Liver (tissue), 3 donors: ENCODE results near the gene STAM.

Experiments used
- EGR1 ChIP-seq, 2 donors: IDR thresholded peaks; 2 replicates each; pipeline ENCODE4 v1.6.1; 2016 to 2018; ENCODE audit warnings: antibody characterized with exemption in 2 of 2, low read depth in 2 of 2
- FOXA1 ChIP-seq: IDR thresholded peaks from 2 replicates; pipeline ENCODE4 v1.6.1; 2016; ENCODE audit warnings: antibody characterized with exemption
- TAF1 ChIP-seq: conservative IDR thresholded peaks from 2 replicates; pipeline ENCODE4 v1.6.1; 2016; ENCODE audit warnings: antibody characterized with exemption, mild to moderate bottlenecking
- TF ChIP-seq, protein P1 (sequence below): fragments of 150-350 bp; IDR thresholded peaks from 2 replicates; pipeline ENCODE4 v1.5.1; 2017; ENCODE audit warnings: improper control_type of control experiment, low read depth, low read length; ENCODE audit not compliant: missing input control
- TF ChIP-seq, protein P2 (sequence below): IDR thresholded peaks from 2 replicates; pipeline ENCODE4 v1.6.1; 2016; ENCODE audit warnings: antibody characterized with exemption
- TF ChIP-seq, protein P3 (sequence below): IDR thresholded peaks from 2 replicates; pipeline ENCODE4 v1.6.1; 2016; ENCODE audit warnings: antibody characterized with exemption
- TF ChIP-seq, protein P4 (sequence below): IDR thresholded peaks from 2 replicates; pipeline ENCODE4 v1.6.1; 2016; ENCODE audit warnings: antibody characterized with exemption, mild to moderate bottlenecking
- donor health status: healthy.
- donor health status: healthy.

DNA sequence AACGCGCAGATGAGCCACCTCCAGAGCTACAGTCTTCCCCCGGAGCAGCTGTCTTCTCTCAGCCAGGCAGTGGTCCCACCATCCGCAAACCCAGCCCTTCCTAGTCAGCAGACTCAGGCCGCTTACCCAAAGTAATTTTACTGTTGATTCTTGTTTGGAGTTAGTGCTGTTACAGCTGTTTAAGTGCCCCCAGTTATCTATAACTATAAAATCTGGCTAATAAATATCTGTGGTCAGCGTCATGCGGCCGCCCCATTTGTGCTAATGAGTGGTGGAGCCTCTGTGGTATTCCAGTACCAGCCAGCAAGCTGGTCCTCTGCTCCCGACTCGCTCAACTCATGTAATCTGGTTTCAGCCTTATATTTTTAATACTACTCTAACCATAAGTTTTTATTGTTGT is 64.9 kb downstream of the STAM start:
- TF ChIP-seq, protein P1, sequence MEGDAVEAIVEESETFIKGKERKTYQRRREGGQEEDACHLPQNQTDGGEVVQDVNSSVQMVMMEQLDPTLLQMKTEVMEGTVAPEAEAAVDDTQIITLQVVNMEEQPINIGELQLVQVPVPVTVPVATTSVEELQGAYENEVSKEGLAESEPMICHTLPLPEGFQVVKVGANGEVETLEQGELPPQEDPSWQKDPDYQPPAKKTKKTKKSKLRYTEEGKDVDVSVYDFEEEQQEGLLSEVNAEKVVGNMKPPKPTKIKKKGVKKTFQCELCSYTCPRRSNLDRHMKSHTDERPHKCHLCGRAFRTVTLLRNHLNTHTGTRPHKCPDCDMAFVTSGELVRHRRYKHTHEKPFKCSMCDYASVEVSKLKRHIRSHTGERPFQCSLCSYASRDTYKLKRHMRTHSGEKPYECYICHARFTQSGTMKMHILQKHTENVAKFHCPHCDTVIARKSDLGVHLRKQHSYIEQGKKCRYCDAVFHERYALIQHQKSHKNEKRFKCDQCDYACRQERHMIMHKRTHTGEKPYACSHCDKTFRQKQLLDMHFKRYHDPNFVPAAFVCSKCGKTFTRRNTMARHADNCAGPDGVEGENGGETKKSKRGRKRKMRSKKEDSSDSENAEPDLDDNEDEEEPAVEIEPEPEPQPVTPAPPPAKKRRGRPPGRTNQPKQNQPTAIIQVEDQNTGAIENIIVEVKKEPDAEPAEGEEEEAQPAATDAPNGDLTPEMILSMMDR: no peak
- TF ChIP-seq, protein P2, sequence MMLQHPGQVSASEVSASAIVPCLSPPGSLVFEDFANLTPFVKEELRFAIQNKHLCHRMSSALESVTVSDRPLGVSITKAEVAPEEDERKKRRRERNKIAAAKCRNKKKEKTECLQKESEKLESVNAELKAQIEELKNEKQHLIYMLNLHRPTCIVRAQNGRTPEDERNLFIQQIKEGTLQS: no peak
- TF ChIP-seq EGR1 (IDR thresholded peaks at IDR 0.05; ENCODE audit: low read depth in 2 of 2) (no peak), FOXA1 (no peak), TAF1 (no peak)
- TF ChIP-seq, protein P3, sequence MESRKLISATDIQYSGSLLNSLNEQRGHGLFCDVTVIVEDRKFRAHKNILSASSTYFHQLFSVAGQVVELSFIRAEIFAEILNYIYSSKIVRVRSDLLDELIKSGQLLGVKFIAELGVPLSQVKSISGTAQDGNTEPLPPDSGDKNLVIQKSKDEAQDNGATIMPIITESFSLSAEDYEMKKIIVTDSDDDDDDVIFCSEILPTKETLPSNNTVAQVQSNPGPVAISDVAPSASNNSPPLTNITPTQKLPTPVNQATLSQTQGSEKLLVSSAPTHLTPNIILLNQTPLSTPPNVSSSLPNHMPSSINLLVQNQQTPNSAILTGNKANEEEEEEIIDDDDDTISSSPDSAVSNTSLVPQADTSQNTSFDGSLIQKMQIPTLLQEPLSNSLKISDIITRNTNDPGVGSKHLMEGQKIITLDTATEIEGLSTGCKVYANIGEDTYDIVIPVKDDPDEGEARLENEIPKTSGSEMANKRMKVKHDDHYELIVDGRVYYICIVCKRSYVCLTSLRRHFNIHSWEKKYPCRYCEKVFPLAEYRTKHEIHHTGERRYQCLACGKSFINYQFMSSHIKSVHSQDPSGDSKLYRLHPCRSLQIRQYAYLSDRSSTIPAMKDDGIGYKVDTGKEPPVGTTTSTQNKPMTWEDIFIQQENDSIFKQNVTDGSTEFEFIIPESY: no peak
- TF ChIP-seq, protein P4, sequence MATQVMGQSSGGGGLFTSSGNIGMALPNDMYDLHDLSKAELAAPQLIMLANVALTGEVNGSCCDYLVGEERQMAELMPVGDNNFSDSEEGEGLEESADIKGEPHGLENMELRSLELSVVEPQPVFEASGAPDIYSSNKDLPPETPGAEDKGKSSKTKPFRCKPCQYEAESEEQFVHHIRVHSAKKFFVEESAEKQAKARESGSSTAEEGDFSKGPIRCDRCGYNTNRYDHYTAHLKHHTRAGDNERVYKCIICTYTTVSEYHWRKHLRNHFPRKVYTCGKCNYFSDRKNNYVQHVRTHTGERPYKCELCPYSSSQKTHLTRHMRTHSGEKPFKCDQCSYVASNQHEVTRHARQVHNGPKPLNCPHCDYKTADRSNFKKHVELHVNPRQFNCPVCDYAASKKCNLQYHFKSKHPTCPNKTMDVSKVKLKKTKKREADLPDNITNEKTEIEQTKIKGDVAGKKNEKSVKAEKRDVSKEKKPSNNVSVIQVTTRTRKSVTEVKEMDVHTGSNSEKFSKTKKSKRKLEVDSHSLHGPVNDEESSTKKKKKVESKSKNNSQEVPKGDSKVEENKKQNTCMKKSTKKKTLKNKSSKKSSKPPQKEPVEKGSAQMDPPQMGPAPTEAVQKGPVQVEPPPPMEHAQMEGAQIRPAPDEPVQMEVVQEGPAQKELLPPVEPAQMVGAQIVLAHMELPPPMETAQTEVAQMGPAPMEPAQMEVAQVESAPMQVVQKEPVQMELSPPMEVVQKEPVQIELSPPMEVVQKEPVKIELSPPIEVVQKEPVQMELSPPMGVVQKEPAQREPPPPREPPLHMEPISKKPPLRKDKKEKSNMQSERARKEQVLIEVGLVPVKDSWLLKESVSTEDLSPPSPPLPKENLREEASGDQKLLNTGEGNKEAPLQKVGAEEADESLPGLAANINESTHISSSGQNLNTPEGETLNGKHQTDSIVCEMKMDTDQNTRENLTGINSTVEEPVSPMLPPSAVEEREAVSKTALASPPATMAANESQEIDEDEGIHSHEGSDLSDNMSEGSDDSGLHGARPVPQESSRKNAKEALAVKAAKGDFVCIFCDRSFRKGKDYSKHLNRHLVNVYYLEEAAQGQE: no peak
